22Rv1 (cell line): ENCODE data around the gene DDX42.

ENCODE experiments used
- ZFX ChIP-seq: fragments of 450-650 bp; IDR thresholded peaks from 2 replicates; pipeline ENCODE4 v1.6.1; 2017; ENCODE audit warnings: antibody characterized with exemption, borderline replicate concordance
- TF ChIP-seq, protein P1 (sequence below): fragments of 450-650 bp; IDR thresholded peaks from 2 replicates; pipeline ENCODE4 v1.5.1; 2017; ENCODE audit warnings: mild to moderate bottlenecking

DNA sequence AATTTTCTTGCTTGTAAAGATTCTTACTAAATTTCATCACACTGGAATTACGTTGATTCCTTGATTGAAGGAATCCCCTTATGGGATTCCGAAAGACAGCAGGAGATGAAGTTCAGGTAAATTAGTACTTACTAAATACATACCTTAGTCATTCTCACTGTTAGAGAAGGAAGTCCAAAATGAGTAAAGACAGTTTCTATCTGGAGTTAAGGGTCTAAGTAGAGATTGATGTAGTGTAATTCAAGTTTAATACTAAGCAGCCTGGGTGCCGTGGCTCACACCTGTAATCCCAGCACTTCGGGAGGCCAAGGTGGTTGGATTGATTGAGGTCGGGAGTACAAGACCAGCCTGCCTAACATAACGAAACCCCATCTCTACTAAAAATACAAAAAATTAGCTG lies 9.6 kb downstream of the DDX42 start:
- TF ChIP-seq, protein P1, sequence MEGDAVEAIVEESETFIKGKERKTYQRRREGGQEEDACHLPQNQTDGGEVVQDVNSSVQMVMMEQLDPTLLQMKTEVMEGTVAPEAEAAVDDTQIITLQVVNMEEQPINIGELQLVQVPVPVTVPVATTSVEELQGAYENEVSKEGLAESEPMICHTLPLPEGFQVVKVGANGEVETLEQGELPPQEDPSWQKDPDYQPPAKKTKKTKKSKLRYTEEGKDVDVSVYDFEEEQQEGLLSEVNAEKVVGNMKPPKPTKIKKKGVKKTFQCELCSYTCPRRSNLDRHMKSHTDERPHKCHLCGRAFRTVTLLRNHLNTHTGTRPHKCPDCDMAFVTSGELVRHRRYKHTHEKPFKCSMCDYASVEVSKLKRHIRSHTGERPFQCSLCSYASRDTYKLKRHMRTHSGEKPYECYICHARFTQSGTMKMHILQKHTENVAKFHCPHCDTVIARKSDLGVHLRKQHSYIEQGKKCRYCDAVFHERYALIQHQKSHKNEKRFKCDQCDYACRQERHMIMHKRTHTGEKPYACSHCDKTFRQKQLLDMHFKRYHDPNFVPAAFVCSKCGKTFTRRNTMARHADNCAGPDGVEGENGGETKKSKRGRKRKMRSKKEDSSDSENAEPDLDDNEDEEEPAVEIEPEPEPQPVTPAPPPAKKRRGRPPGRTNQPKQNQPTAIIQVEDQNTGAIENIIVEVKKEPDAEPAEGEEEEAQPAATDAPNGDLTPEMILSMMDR = no peak
- no peak for TF ChIP-seq ZFX
